Activated CD8-positive, alpha-beta memory T cell treated with anti-CD3 and anti-CD28 coated beads, Interleukin-2, amount 50 U/mL, for 1 hour (primary cell): ENCODE data around the gene SMARCB1.

Source experiments
- DNase-seq: peaks from one replicate; pipeline ENCODE4 v3.0.0-alpha.2; 2020; ENCODE audit errors: extremely low read depth

Gene SMARCB1

GRCh38 chr22:23803001-23803819 is 16.4 kb downstream of the SMARCB1 start:
- DNase-seq = no peak

GRCh38 chr22:23804781-23805291 is 18.1 kb downstream of the SMARCB1 start:
- no peak for DNase-seq

- DNase-seq = no peak
Observed at GRCh38 chr22:23806837-23807236, 20.1 kb downstream of the SMARCB1 start.

GRCh38 chr22:23812378-23812777 is 25.6 kb downstream of the SMARCB1 start:
- no peak for DNase-seq

- DNase-seq = no peak
Observed at GRCh38 chr22:23815541-23816155, 28.9 kb downstream of the SMARCB1 start.

- no peak for DNase-seq
Observed at GRCh38 chr22:23816156-23816976, 29.6 kb downstream of the SMARCB1 start.

GRCh38 chr22:23817146-23817545 is 30.4 kb downstream of the SMARCB1 start:
- no peak for DNase-seq

GRCh38 chr22:23818541-23818940 is 31.8 kb downstream of the SMARCB1 start:
- DNase-seq = no peak

GRCh38 chr22:23820748-23821211 is 34.0 kb downstream of the SMARCB1 start:
- no peak for DNase-seq

GRCh38 chr22:23822101-23822671 is 35.4 kb downstream of the SMARCB1 start:
- DNase-seq = no peak

GRCh38 chr22:23823331-23823791 is 36.6 kb downstream of the SMARCB1 start:
- DNase-seq = no peak

- DNase-seq = no peak
Observed at GRCh38 chr22:23824476-23825245, 37.9 kb downstream of the SMARCB1 start.

- DNase-seq = no peak
Observed at GRCh38 chr22:23825246-23825905, 38.6 kb downstream of the SMARCB1 start.

GRCh38 chr22:23826510-23827350 is 40.0 kb downstream of the SMARCB1 start:
- no peak for DNase-seq

GRCh38 chr22:23827351-23827995 is 40.7 kb downstream of the SMARCB1 start:
- no peak for DNase-seq

GRCh38 chr22:23828800-23829680 is 42.3 kb downstream of the SMARCB1 start:
- DNase-seq = no peak

GRCh38 chr22:23829845-23830372 is 43.1 kb downstream of the SMARCB1 start:
- DNase-seq = no peak

GRCh38 chr22:23831261-23831660 is 44.5 kb downstream of the SMARCB1 start:
- no peak for DNase-seq
